ENCODE results near the gene TMEM171.

Gene TMEM171

GRCh38 chr5:73154208-73155006, 34.0 kb downstream of the TMEM171 start:
- no peak for DNase-seq

GRCh38 chr5:73155271-73156222, 35.2 kb downstream of the TMEM171 start:
- no peak for DNase-seq

DNA sequence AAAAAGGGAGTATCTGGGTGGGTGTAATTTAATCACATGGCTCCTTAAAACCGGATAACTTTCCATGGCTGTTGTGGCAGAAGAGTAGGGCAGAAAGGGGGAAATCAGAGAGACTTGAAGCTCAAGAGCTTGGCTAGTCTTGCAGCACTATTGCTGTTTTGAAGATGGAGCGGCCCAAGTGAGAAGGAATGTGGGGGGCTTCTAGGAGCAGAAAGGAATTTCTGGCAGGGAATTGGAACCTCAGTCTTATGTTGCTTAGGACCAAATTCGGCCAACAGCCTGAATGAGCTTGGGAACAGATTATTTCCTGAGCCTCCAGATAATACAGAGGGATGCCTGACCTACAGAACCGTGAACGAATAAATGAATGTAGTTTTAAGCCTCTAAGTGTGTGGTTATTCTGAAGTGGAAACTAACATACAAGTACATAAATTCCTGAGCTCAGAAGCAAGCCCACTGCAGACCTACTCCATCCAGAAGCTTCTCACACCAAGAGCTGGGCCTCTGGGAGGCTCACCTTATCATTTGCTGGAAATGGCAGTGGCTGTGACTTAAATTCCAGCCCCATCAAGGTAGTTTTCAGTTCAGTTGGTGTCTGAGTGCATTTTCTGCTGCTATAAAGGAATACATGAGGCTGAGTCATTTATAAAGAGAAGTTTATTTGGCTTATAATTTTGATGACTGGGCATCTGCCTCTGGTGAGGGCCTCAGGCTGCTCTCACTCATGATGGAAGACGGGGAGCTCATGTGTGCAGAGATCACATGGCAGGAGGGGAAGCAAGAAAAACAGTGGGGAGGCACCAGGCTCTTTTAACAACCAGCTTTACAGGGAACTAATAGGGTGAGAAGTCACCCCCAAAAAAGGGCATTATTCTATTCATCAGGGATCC, 37.3 kb downstream of the TMEM171 start:
- DNase-seq = no peak

DNA sequence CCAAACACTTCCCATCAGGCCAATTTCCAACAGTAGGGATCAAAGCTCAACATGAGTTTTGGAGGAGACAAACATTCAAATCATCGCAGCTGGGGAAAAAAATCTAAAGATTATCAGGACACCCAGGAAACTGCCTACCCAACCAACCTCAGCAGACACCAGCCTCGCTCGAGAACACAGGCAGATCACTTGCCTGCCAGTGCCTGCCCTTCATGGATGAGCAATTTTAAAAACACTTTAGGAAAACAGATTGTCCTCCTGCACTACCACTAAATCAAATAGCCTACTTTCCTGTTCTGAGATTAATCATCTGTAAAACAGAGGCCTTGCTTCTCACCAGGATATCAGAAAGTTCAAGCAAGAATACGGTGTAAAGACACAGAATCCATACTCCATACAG, 37.9 kb downstream of the TMEM171 start:
- no peak for DNase-seq

- DNase-seq = no peak
These were observed 39.9 kb downstream of the TMEM171 start for GRCh38 chr5:73160239-73160671.

- DNase-seq = no peak
These were observed 50.1 kb downstream of the TMEM171 start for GRCh38 chr5:73170522-73170921.

DNA sequence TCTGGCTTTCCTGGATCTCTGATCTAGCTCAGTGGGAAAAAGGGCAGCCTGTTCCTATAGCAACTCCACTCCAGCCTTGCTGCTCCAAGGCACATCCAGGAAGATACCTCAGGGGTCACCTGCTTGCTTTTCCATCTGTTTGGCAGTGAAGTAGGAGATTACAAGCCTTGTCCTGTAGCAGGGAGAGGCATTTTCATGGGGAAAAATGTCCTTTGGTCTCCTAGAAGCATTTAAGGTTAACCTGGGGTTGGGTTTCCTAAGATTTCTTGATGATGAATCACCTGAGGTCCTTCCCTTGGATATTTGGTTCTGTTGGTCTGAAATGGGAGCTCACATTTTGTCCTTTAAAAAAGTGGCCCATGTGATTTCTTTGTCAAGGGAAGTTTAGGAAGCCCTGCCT, 51.1 kb downstream of the TMEM171 start:
- no peak for DNase-seq

DNA sequence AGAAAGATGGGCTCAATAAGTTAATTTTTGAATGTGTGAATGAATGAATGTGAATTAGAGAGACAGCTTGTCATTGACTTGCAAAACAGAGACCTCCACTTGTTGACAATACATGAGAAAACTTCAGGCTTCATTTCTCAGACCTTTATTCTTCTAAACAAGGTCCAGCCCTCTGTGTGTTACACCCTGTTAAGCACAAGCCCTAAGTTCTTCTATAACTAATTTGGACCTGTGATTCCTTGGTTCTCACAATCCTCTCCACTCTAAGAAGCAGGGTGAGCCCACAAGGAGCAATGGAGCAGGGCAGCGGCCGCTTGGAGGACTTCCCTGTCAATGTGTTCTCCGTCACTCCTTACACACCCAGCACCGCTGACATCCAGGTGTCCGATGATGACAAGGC, 52.6 kb downstream of the TMEM171 start, which contains the start of gene TMEM174:
TSS of gene TMEM174 (plus strand) at position 243 of the 400 bp plus-strand sequence. CDS start at position 294, 51 bp downstream.
- no peak for DNase-seq

GRCh38 chr5:73174100-73174815, 53.9 kb downstream of the TMEM171 start:
- no peak for DNase-seq

- no peak for DNase-seq
These were observed 55.9 kb downstream of the TMEM171 start for GRCh38 chr5:73176250-73176649.

- no peak for DNase-seq
These were observed 57.9 kb downstream of the TMEM171 start for GRCh38 chr5:73178265-73178664.

GRCh38 chr5:73179730-73180129, 59.4 kb downstream of the TMEM171 start:
- DNase-seq = no peak

GRCh38 chr5:73180566-73180965, 60.2 kb downstream of the TMEM171 start:
- no peak for DNase-seq

All from NCI-H1436 treated with DMSO at 0.1 percent for 48 hours (cell line).